Activated CD4-positive, alpha-beta T cell treated with anti-CD3 and anti-CD28 coated beads for 48 hours (primary cell): ENCODE results near the gene ACOX3.

Experiments used
- DNase-seq: peaks from one replicate; pipeline ENCODE4 v3.0.0-alpha.2; 2020

The ACOX3 gene

DNA sequence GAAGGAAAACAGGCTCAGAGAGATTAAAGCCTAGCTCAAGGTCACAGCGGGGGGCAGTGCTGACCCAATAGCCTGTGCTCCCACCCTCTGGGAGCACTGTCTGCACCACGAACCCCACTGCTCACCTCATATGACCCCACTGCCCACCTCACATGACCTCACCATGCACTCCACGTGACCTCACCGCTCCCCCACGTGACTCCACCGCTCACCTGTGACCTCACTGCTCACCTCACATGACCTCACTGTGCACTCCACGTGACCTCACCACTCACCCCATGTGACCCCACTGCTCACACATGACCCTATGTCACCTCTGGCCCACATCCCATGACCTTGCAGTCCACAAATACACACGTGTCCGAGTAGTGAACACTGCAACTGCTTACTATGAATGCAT lies 55.4 kb downstream of the ACOX3 start:
- DNase-seq, result no peak

DNA sequence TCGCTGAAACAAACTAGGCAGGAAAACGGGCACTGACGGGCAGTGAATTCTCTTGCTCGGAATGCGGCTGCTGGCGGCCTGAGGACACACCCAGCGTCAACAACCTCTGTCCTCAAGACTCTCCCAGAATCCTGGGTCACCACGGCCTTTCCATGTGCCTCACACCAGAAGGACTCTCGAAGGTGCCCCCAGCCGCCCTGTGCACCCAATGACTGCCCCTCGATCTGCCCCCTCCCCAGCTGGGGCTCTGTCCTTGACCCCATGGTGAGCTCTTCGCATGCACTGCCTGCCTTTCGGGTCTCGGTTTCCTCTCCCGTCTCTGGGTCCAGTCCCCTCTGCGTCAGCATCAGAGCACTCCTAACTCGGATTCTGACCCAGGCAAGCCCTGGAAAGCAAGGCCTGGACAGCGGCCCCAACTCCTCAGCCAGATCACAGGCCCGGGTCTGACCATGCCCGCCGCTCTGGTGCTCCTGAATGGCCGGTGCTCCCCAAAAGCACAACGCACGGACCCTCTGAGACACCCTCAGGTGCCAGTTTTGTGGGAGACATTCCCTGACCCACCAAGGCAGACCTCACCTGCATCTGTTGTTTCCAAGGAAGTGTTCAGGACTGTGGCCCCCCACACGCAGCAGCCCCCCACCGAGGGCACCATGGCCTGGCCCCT lies 56.0 kb downstream of the ACOX3 start:
- no peak for DNase-seq

DNA sequence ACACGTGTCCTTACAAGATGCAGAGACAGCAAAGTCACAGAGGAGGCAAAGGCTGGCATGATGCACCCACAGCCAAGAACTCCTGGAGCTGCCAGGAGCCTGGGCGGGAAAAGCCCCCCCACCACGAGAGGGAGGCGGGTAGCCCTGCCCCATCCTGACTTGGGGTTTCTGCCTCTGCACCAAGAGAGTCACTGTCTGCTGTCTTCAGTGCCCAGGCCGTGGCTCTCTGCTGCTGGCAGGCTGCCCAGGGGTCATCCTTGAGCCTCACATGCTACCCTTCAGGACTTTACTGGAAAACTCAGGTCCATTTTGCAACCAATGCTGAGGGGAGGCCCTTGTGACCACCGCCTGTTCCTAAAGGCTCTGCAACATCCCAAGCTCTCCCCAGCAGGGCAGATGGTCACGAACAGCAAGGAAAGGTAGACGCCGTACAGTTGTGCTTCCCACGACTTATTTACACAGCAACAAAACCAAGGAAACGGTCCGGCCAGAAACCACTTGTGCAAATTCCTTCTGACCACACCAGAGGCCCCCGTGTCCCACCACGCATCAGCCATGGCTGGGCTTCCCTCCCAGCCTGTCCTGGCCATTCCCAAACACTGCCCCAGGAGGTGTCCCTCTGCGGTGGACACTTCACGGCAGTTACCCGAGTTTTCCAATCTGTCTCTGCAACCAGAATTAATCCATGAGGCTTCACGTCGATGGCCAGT lies 56.9 kb downstream of the ACOX3 start:
- no peak for DNase-seq

DNA sequence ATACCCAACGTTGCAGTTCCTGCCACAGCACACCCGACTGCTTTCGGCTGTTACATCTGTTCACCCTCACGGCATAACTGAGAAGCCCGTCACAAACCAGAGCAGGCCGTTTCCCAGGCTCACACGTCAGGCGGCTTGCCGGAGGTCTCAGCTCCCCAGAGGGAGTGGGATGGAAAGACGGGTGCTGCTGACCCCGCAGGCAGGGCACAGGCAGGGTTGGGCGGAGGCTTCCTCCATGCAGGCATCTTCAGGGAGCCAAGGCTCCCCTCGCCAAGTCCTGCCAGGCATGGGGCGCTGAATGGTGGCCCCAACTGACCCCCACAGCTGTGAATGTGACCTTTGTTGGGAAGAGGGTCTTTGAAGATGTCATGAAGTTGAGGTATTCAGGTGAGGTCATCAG lies 57.5 kb downstream of the ACOX3 start:
- no peak for DNase-seq

DNA sequence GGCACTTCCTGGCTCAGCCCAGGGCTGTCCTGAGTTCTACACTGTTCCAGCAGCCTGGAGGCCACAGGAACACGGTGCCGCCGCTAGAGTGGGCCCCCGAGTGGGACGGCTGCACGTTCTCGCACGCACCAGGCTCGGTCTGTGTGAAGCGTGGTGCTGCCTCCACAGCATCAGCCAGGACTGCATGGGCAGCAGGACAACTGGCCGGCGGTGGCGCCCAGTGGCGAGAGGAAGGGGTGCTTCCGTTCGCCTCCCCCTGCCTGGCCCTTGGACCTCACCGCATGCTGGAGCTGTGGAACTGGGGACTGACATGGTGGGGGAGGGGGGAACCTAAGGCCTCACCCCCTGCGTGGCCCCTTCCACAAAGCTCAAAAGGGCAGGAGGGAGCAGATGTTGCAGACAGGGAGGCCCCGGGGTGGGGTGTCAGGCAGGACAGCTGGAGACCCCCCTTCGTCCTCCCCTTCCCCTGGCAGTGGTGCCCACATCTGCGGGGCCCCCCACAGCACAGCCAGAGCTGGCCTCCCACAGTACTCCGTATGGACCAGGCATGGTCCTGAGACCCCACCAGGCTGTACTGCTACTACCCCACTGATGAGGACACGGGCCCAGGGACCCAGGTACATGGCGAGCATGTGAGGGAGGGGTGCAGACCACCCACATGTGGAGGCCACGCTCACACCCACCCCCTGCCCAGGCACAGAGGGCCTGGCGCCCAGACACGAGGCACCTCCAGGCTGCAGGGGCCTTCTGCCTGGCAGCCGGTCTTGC lies 58.5 kb downstream of the ACOX3 start:
- DNase-seq, result no peak

DNA sequence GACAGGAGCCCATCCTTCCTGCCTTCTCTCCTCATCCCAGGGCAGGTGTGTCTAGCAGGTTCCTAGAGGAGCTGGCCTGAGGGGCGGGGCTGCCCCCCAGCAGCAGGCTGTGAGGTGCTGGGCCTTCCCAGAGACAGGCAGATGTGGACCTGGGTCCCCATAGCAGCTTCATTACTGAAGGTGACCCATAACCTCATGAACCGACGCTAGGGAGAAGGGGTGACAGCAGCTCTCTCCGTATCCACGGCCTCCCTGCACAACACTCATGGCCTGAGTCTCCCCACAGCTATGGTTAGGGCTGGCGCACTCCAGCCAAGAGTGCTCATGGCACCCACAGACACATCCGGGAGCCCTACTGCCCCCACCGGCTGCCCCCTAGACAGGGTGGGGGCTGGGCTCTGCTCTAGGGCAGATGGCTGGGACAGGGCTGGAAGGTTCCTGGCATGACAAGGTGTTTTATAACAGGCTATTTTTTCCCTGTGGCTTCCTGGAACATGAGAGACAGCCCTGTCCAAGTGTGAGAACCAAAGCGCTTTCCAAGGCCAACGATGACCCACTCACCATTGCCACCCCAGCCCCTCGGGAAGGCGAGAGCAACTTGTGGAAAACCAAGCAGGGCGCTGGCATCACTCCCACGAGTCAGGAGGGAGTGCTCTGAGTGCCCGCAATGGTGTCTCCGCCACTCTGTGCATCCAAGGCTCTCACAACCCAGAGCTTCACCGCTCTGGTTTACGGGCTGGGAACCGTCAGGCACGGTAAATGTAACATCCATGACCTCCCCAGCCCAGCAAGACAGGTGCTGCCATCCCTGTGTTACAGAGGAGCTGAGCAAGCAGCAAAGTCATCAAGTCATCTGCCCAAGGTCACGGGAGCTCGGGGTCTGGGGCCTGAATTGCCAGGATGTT lies 59.8 kb downstream of the ACOX3 start:
- no peak for DNase-seq

DNA sequence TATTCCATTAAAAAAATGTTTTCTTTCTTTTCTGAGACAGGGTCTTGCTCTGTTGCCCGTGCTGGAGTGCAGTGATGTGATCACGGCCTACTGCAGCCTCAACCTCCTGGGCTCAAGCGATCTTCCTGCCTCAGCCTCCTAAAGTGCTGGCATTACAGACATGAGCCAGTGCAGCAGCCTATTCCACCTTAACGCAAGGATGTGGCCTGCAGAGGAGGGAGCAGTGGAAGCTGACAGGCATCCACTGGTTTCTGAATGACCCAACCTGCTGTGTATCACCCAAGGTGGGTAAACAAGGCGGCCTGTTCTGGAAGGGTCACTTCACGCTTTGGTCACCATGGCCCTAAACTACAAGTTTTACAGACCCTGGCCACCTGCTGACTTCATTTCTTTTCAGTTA lies 60.8 kb downstream of the ACOX3 start:
- no peak for DNase-seq

- DNase-seq, result no peak
These were observed 61.2 kb downstream of the ACOX3 start for GRCh38 chr4:8379281-8379680.

GRCh38 chr4:8378776-8379175 lies 61.7 kb downstream of the ACOX3 start:
- DNase-seq, result no peak

DNA sequence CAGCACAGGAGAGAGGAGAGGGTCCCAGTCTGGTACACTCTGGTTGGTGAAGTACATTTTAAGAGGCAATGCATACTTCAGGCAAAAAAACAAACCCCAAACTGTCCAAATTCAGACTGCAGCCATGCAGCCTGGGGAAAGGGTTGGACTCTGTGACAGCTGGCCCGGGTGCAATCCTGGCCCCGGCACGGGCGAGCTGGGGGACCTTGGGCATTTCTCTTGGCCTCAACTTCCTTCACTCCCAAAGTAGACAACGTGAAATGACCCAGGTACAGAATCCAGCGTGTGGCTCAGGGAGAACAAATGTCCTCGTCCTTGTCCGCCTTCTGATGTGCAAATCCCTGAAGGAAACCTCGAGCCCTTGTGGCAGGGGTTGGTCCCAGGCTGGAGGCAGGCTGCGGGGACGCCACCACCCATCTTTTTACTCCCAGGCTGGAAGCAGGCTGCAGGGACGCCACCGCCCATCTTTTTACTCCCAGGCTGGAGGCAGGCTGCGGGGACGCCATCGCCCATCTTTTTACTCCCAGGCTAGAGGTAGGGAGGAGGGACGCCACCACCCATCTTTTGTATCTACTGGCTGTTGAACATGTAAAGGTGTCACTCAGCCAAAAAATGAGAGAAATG lies 62.3 kb downstream of the ACOX3 start:
- DNase-seq, result no peak

GRCh38 chr4:8377103-8378075 lies 63.1 kb downstream of the ACOX3 start:
- no peak for DNase-seq

DNA sequence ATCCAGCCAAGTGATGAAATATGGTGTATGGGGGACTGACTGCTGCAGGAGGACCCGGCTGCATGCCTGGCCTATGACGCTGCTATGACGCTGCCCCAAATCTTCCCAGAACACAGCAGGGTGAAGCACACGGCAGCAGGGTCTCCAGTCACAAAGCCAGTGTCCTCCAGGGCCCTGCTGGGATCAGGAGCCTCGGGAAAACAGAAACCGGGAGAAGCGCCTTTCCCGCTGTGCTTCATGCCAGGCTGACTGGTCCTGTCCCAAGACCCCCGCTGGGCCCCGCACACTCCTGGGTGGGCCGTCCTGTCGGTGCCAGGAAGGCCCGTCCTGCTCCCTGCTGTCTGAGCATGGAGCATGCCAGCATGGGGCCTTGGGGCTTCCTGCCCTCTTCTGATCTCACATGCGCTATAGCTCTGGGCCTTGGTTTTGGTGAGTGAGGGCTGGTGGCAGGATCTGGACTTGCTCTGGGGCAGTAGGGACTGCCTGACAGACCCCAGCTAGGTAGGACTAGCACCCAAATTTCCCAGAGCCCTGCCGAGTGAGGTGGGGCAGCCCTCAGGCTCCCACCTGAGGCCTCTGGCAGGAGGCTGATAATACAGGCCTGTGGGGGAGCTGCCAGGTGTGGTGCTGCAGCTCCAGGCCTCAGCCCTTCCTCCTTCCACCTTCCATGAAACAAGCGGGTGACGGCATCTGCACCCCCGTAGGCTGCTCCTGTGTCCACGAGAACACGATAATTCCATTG lies 64.0 kb downstream of the ACOX3 start:
- DNase-seq, result no peak

DNA sequence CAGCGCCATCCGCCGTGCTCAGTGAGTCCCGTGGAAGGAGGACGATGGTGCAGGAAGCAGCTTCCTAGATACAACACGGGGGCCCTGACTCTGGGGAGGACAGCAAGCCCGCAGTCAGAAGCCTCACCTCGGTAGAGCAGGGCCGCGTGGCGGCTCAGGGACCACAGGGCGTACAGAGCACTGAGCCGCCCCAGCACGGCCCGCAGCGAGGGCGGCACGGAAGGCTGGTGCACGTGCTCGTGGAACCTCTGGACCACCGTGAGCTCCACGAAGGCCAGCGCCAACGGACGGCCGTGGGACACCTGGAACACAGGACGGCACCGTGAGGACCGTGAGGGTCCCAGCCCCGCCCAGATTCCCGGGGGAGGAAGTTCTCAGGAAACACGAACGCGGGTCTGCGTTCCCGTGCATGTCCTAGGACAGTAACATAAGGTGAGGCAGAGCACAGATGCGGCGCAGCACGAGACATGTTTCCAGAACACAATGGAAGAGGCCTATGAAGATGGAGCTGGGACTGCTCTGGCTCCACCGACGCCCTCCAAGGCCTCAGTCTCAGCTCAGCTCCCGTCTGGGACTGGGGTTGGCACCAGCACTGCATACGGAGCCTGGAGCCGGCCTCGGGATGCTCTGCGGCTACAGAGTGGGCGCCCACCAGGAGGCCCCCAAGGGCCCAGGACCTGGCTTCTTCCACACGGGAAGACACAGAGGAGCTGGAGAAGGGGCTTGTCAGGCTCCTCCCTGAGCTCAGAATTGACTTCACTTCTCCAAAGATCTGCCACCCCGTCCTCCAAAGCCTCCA lies 65.5 kb downstream of the ACOX3 start:
- DNase-seq, result no peak

DNA sequence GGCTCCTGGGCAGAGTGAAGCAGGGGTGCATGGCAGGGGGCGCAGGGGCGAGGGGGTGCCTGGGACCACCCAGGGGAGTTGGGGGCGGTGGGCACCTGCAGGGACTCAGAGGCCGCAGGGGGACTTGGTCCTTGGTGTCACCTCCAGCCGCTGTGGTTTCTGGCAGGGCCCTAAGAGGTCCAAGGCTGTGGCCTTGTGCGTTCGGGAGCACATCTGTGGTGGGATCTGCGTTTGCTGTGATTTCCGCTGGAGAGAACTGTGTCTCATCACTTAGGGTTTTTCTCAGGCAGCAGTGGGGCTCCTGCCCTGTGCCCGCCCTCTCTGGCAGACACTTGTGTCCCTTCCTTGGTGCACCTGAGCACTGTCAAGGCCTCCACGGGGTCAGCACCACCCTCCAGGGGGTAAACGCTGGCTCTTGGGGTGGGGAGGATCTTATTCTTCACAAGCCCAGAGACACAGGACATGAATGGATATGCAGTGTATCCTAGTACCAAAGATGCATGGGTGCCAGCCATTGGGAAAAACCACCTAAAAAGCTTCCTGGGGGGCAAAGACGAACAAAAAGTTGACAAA lies 66.5 kb downstream of the ACOX3 start:
- DNase-seq, result no peak

DNA sequence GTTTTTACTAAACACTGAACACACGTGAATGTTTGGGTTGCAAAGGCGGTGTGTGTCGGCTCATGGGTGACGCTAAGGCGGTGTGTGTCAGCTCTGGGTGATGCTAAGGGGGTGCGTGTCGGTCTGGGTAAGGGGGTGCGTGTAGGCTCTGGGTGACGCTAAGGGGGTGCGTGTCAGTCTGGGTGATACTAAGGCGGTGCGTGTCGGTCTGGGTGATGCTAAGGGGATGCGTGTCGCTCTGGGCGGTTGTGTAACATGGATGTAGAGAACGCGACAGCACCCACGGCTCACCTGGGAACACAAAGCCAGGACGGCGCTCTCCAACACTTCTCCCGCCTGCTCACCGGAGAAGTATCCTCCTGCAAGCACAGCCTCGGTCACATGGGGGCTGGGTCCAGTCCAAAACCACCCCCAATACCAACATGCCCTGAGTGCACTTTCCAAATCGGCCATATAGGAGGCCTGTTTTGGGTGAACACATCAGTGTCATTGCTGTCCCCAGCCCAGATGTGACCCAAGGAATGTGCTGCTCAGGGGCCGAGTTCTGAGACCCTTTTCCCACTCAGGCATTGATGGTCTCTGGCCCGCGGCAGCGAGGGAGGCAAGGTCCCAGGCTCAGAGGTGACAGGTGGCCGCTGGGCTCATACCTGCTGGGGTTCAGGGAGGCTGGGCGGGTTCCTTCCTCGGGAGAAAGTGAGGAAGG lies 67.1 kb downstream of the ACOX3 start:
- no peak for DNase-seq

- DNase-seq, result no peak
These were observed 68.0 kb downstream of the ACOX3 start for GRCh38 chr4:8372506-8372905.

GRCh38 chr4:8371596-8371995 lies 68.9 kb downstream of the ACOX3 start:
- DNase-seq, result no peak

GRCh38 chr4:8370835-8371595 lies 69.5 kb downstream of the ACOX3 start:
- DNase-seq, result no peak
